Keratinocyte (primary cell): Measurements from ENCODE around the gene ARHGAP18. TPM values are rescaled to one million over a fixed set of nuclear protein-coding genes. Genes with fewer than 3 reads are reported as not detected.

Experiments used
- DNase-seq: peaks from one replicate; pipeline ENCODE4 v3.0.0-alpha.2; 2011; ENCODE audit warnings: low read depth, missing footprints, low spot score
- FAIRE-seq: peaks from 2 replicates; lab custom pipeline; 2011; peaks lifted over from hg19 to GRCh38; lab: Jason Lieb, UNC
- H2AFZ ChIP-seq: 2 replicates; pipeline ENCODE4 v1.6.0; 2012; ENCODE audit warnings: low read length, control low read depth, inconsistent platforms; ENCODE audit not compliant: control insufficient read depth
- H3K27ac ChIP-seq: 2 replicates; pipeline ENCODE4 v1.5.1; 2011; ENCODE audit warnings: low read length; ENCODE audit not compliant: control insufficient read depth, insufficient read depth
- H3K27me3 ChIP-seq: 3 replicates; pipeline ENCODE4 v1.6.0; 2011; ENCODE audit warnings: low read length; ENCODE audit not compliant: control insufficient read depth, insufficient read depth; ENCODE audit errors: extremely low read depth
- H3K36me3 ChIP-seq, 2 experiments: 2 replicates in 1 of 2; 3 replicates in 1 of 2; pipeline ENCODE4 v1.5.1; 2011; ENCODE audit warnings: low read length in 2 of 2, mild to moderate bottlenecking in 1 of 2; ENCODE audit not compliant: control insufficient read depth in 2 of 2, insufficient read depth in 2 of 2; ENCODE audit errors: extremely low read depth in 1 of 2
- H3K4me1 ChIP-seq: 3 replicates; pipeline ENCODE4 v1.5.1; 2011; ENCODE audit warnings: low read length; ENCODE audit not compliant: control insufficient read depth, insufficient read depth; ENCODE audit errors: extremely low read depth
- H3K4me2 ChIP-seq: 3 replicates; pipeline ENCODE4 v1.6.0; 2011; ENCODE audit warnings: low read depth, low read length; ENCODE audit not compliant: control insufficient read depth, insufficient read depth; ENCODE audit errors: extremely low read depth
- H3K4me3 ChIP-seq, 3 experiments: fragments of 200-600 bp in 1 of 3; sonication (generic) in 1 of 3; 2 replicates in 2 of 3; 3 replicates in 1 of 3; pipeline ENCODE4 v1.5.1; 2011 to 2016; ENCODE audit warnings: low read length in 3 of 3, mild to moderate bottlenecking in 3 of 3, control low read depth in 2 of 3, inconsistent platforms in 1 of 3, low read depth in 1 of 3, mixed read lengths in 1 of 3, mixed run types in 1 of 3, moderate library complexity in 1 of 3; ENCODE audit not compliant: control insufficient read depth in 2 of 3, insufficient read depth in 2 of 3; ENCODE audit errors: extremely low read depth in 1 of 3
- H3K79me2 ChIP-seq: 2 replicates; pipeline ENCODE4 v1.6.0; 2012; ENCODE audit warnings: low read length; ENCODE audit not compliant: control insufficient read depth, insufficient read depth
- H3K9ac ChIP-seq: 3 replicates; pipeline ENCODE4 v1.6.0; 2011; ENCODE audit warnings: low read length; ENCODE audit not compliant: control insufficient read depth, insufficient read depth; ENCODE audit errors: extremely low read depth
- H3K9me1 ChIP-seq: 3 replicates; pipeline ENCODE4 v1.6.0; 2011; ENCODE audit warnings: low read length; ENCODE audit not compliant: control insufficient read depth, insufficient read depth; ENCODE audit errors: extremely low read depth
- H3K9me3 ChIP-seq: 2 replicates; pipeline ENCODE4 v1.5.1; 2012; ENCODE audit warnings: low read depth, low read length; ENCODE audit not compliant: control insufficient read depth
- H4K20me1 ChIP-seq: 3 replicates; pipeline ENCODE4 v1.6.0; 2011; ENCODE audit warnings: low read length; ENCODE audit not compliant: control insufficient read depth, insufficient read depth; ENCODE audit errors: extremely low read depth
- CTCF ChIP-seq, 3 experiments: IDR thresholded peaks in 1 of 3; conservative IDR thresholded peaks in 1 of 3; optimal IDR thresholded peaks in 1 of 3; 2 replicates in 2 of 3; 3 replicates in 1 of 3; pipeline versions ENCODE3 to v1.5.1; 2011; ENCODE audit warnings: low read length in 3 of 3, mild to moderate bottlenecking in 3 of 3, moderate library complexity in 2 of 3, control low read depth in 1 of 3, inconsistent platforms in 1 of 3; ENCODE audit not compliant: insufficient read depth in 2 of 3; ENCODE audit errors: extremely low read depth in 1 of 3
- EZH2 ChIP-seq: IDR thresholded peaks from one replicate; pipeline ENCODE4 v1.6.1; 2012; ENCODE audit warnings: inconsistent platforms, mild to moderate bottlenecking, low read length, moderate library complexity
- dilution Hi-C: fragments of 300-500 bp; cut with MboI; formaldehyde crosslinking; loops from one replicate; pipeline ENCODE4 v1.7.0; 2020; ENCODE audit warnings: low sequenced_read_pairs; ENCODE audit not compliant: extremely low pct_ligation_motif_present
- polyA plus RNA-seq, 5 experiments: library from polyadenylated mRNA; depleted of rRNA in 3 of 5; stranded (reverse) in 3 of 5; stranded (forward) in 1 of 5; unstranded in 1 of 5; fragments of >200 nt; gene quantifications; 1 replicate in 1 of 5; 2 replicates in 3 of 5; 3 replicates in 1 of 5; pipeline versions ENCODE4 v1.2.1 to v1.2.3, GENCODE V29; 2011 to 2012; ENCODE audit warnings: missing spikeins in 2 of 5, low read depth in 1 of 5, low replicate concordance in 1 of 5

The ARHGAP18 gene
- polyA plus RNA-seq, 1 donor (not counting 4 experiments of a cell fraction or from before 2014, with no cell fraction given): 17.7 TPM

- no peaks in the 10 kb centered on the region for H3K27me3 ChIP-seq
- H3K9ac ChIP-seq: no peak overlapping the region
- DNase-seq (no peak), FAIRE-seq (no peak)
- peaks cover 5% of the 10 kb centered on the region for H3K4me1 ChIP-seq
- no peak for TF ChIP-seq EZH2
- no peak for TF ChIP-seq CTCF (optimal IDR thresholded peaks at IDR 0.05 in 1 of 3, IDR thresholded peaks at IDR 0.05 in 1 of 3, conservative IDR thresholded peaks at IDR 0.05 in 1 of 3; ENCODE audit: extremely low read depth in 1 of 3, insufficient read depth in 2 of 3, low read length in 3 of 3)
- H4K20me1 ChIP-seq: no peaks in the 10 kb centered on the region
- dilution Hi-C loops: no loop called here
- no peak overlapping the region for H3K4me2 ChIP-seq
- H3K79me2 ChIP-seq: no peaks in the 10 kb centered on the region
- H3K27ac ChIP-seq: no peak overlapping the region
- no peak overlapping the region for H2AFZ ChIP-seq
- H3K9me1 ChIP-seq: no peaks in the 10 kb centered on the region
- peaks cover 7 to 10% of the 10 kb centered on the region in 2 experiments for H3K36me3 ChIP-seq
- H3K9me3 ChIP-seq: no peaks in the 10 kb centered on the region
- no peak overlapping the region for H3K4me3 ChIP-seq
Measured at GRCh38 chr6:129615020-129615419, 95.0 kb downstream of the ARHGAP18 start.

DNA sequence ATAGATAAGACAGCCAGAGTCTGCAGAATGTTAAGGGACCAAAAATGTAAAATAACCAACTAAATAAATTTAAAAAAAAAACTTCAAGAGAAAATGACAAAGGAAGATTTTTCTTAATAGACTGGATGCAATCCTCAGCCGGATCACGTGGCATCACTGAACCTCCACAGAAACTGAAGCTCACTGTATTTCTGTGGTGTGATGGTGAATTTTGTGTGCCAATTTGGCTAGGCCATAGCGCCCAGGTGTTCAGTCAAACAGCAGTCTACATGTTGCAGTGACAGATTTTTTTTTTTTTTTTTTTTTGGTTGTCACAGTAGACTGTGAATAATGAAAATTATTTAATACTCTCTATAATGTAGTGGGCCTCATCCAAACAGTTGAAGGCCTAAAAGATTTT lies 95.5 kb downstream of the ARHGAP18 start:
- Histone ChIP-seq H4K20me1 (no peaks in the 10 kb centered on the region), H3K27ac (no peak overlapping the region), H3K4me3 (no peak overlapping the region), H3K9ac (no peak overlapping the region), H2AFZ (no peak overlapping the region), H3K27me3 (no peaks in the 10 kb centered on the region), H3K9me3 (no peaks in the 10 kb centered on the region), H3K79me2 (no peaks in the 10 kb centered on the region), H3K4me2 (no peak overlapping the region), H3K4me1 (peaks cover 5% of the 10 kb centered on the region), H3K36me3 (peaks cover 12 to 13% of the 10 kb centered on the region in 2 experiments), H3K9me1 (no peaks in the 10 kb centered on the region)
- dilution Hi-C loops: no loop called here
- FAIRE-seq: no peak
- DNase-seq: no peak
- TF ChIP-seq EZH2 (no peak), CTCF (optimal IDR thresholded peaks at IDR 0.05 in 1 of 3, IDR thresholded peaks at IDR 0.05 in 1 of 3, conservative IDR thresholded peaks at IDR 0.05 in 1 of 3; ENCODE audit: extremely low read depth in 1 of 3, insufficient read depth in 2 of 3, low read length in 3 of 3) (no peak)
